GM10266 (cell line): ENCODE data around the gene ST3GAL4.
"Not testable (repeated sequence)": the region's sequence is repeated elsewhere in the genome, so short reads cannot be mapped to it uniquely, and the experiment has no call there.

Experiments
- DNase-seq: peaks from one replicate; pipeline ENCODE4 v3.0.0; 2012; ENCODE audit errors: extremely low spot score
- CTCF ChIP-seq: IDR thresholded peaks from 2 replicates; pipeline ENCODE4 v1.5.1; 2012; ENCODE audit warnings: mild to moderate bottlenecking, low read depth; ENCODE audit not compliant: control insufficient read depth, insufficient read depth; ENCODE audit errors: missing control alignments

ST3GAL4 gene

GRCh38 chr11:126383339-126384335 is 28.2 kb downstream of the ST3GAL4 start:
- TF ChIP-seq CTCF: no peak
- no peak for DNase-seq

- no peak for DNase-seq
- TF ChIP-seq CTCF: no peak
Measured at GRCh38 chr11:126384449-126385070, 29.1 kb downstream of the ST3GAL4 start.

GRCh38 chr11:126385991-126386728 is 30.7 kb downstream of the ST3GAL4 start:
- no peak for TF ChIP-seq CTCF
- DNase-seq: no peak

GRCh38 chr11:126386729-126387071 is 31.2 kb downstream of the ST3GAL4 start:
- DNase-seq: not testable (repeated sequence)

- DNase-seq: no peak
- TF ChIP-seq CTCF: no peak
Measured at GRCh38 chr11:126387857-126388256, 32.4 kb downstream of the ST3GAL4 start.

- no peak for TF ChIP-seq CTCF
- DNase-seq: no peak
Measured at GRCh38 chr11:126390272-126390867, 34.9 kb downstream of the ST3GAL4 start.

GRCh38 chr11:126391286-126391954 is 35.9 kb downstream of the ST3GAL4 start:
- DNase-seq: no peak
- no peak for TF ChIP-seq CTCF
